Thyroid gland (tissue), 4 donors: ENCODE measurements around the gene SLCO2B1. TPM values are rescaled to one million over a fixed set of nuclear protein-coding genes. Genes with fewer than 3 reads are reported as not detected.

Experiments used
- DNase-seq, 2 donors: peaks; one replicate each; pipeline ENCODE4 v3.0.0-alpha.2; 2019
- H3K27ac ChIP-seq, 3 donors: fragments of 200-600 bp; sonication (generic); 1 replicate in 2 of 3; 2 replicates in 1 of 3; pipeline ENCODE4 v1.5.1; 2016 to 2019; ENCODE audit warnings: mild to moderate bottlenecking in 1 of 3, moderate library complexity in 1 of 3
- H3K27me3 ChIP-seq: fragments of 200-600 bp; sonication (generic); one replicate; pipeline ENCODE4 v1.5.1; 2019
- H3K36me3 ChIP-seq, 2 donors: fragments of 200-600 bp; sonication (generic); one replicate each; pipeline ENCODE4 v1.5.1; 2016 to 2019
- H3K4me1 ChIP-seq, 2 donors: fragments of 200-600 bp; sonication (generic); one replicate each; pipeline ENCODE4 v1.5.1; 2017 to 2019
- H3K4me3 ChIP-seq, 3 donors: fragments of 200-600 bp; sonication (generic); replicated peaks in 1 of 3; 1 replicate in 2 of 3; 2 replicates in 1 of 3; pipeline ENCODE4 v1.5.1; 2016; ENCODE audit warnings: mild to moderate bottlenecking in 1 of 3
- H3K9me3 ChIP-seq: fragments of 200-600 bp; sonication (generic); one replicate; pipeline ENCODE4 v1.5.1; 2017
- POLR2A ChIP-seq, 2 donors: fragments of 450-650 bp; IDR thresholded peaks; one replicate each; pipeline ENCODE4 v1.6.1; 2017; ENCODE audit warnings: antibody characterized with exemption in 2 of 2, mild to moderate bottlenecking in 2 of 2, moderate library complexity in 1 of 2
- WGBS, 2 donors: methylation state at CpG; one replicate each; pipeline ENCODE4 v1.1.5; 2017; 5-methylcytosine and 5-hydroxymethylcytosine counted together
- intact Hi-C: fragments of 100-400 bp; cut with DNase I; formaldehyde crosslinking; loops from one replicate; pipeline ENCODE4 v1.15.1; 2023
- total RNA-seq, 4 donors: library from RNA; depleted of rRNA; stranded (reverse); fragments of >200 nt; gene quantifications; one replicate each; pipeline ENCODE4 v1.2.3, GENCODE V29; 2016
- TF ChIP-seq, protein P1 (sequence below), 6 experiments: fragments of 200-600 bp in 3 of 6; fragments of 450-650 bp in 3 of 6; sonication (generic) in 3 of 6; IDR thresholded peaks; one replicate each; pipeline ENCODE4 v1.5.1; 2016 to 2019; ENCODE audit warnings: antibody characterized with exemption in 6 of 6, mild to moderate bottlenecking in 2 of 6, inconsistent platforms in 1 of 6, moderate library complexity in 1 of 6

The SLCO2B1 gene
- total RNA-seq, 4 donors from 2014 or later = 22.0 to 244 (median 56.9) TPM

DNA sequence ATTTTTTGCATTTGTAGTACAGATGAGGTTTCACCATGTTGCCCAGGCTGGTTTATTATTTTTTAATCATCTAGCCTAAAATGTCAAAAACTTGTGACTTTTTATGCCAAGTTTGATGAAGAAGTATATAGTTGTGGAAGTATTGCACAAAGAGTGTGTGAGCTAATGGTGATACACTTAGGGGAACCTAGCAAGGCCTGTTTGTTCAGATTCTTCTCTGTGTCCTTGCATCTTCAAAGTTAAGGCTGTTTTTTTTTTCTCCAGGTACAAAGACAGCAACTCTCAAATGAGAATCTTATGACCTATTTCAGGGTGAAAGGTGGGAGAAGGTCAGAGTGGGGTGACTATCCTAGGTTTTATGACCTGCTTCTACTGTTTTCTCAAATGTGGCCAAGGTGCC lies 7.3 kb downstream of the SLCO2B1 start:
- Histone ChIP-seq H3K9me3 (no peaks in the 10 kb centered on the region), H3K36me3 (no peaks in the 10 kb centered on the region), H3K4me1 (peaks cover 7 to 19% of the 10 kb centered on the region in 2 donors), H3K4me3 (no peak overlapping the region), H3K27me3 (no peaks in the 10 kb centered on the region), H3K27ac (no peak overlapping the region)
- intact Hi-C loops = no loop called here
- DNase-seq = no peak
- no peak for TF ChIP-seq POLR2A (IDR thresholded peaks at IDR 0.05)
- TF ChIP-seq, protein P1, sequence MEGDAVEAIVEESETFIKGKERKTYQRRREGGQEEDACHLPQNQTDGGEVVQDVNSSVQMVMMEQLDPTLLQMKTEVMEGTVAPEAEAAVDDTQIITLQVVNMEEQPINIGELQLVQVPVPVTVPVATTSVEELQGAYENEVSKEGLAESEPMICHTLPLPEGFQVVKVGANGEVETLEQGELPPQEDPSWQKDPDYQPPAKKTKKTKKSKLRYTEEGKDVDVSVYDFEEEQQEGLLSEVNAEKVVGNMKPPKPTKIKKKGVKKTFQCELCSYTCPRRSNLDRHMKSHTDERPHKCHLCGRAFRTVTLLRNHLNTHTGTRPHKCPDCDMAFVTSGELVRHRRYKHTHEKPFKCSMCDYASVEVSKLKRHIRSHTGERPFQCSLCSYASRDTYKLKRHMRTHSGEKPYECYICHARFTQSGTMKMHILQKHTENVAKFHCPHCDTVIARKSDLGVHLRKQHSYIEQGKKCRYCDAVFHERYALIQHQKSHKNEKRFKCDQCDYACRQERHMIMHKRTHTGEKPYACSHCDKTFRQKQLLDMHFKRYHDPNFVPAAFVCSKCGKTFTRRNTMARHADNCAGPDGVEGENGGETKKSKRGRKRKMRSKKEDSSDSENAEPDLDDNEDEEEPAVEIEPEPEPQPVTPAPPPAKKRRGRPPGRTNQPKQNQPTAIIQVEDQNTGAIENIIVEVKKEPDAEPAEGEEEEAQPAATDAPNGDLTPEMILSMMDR (IDR thresholded peaks at IDR 0.05) = no peak

DNA sequence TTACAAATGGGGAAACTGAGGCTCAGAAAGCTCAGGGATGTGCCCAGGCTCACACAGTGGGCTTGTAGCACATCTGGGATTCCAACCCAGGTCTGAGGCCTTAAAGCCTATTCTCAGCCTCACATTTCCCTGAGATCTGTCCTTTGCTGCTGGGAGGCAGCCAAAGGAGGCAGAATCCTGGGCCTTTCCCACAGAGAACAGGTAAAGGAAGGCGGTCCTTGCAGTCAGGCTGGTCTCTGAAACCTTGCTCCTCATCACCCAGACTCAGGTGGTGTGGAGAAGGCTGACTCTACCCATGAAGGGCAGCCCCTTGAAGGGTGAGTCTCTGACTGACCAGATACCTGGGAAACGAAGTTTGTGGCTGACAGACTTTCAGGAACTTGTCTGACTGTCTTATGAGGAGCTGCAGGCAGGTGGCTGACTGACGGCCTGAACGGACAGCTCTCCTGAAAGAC lies 7.8 kb downstream of the SLCO2B1 start:
- TF ChIP-seq, protein P1 (IDR thresholded peaks at IDR 0.05) = no peak
- TF ChIP-seq POLR2A (IDR thresholded peaks at IDR 0.05) = no peak
- no peaks in the 10 kb centered on the region for H3K9me3 ChIP-seq
- no peaks in the 10 kb centered on the region for H3K27me3 ChIP-seq
- no peaks in the 10 kb centered on the region for H3K36me3 ChIP-seq
- no peak for DNase-seq
- WGBS, 2 donors = 70 to 88% methylated on average over 2 to 4 of the region's 4 CpGs
- intact Hi-C loops = no loop called here
- H3K4me3 ChIP-seq = no peak overlapping the region
- no peak overlapping the region for H3K27ac ChIP-seq
- peaks cover 7 to 19% of the 10 kb centered on the region in 2 donors for H3K4me1 ChIP-seq

DNA sequence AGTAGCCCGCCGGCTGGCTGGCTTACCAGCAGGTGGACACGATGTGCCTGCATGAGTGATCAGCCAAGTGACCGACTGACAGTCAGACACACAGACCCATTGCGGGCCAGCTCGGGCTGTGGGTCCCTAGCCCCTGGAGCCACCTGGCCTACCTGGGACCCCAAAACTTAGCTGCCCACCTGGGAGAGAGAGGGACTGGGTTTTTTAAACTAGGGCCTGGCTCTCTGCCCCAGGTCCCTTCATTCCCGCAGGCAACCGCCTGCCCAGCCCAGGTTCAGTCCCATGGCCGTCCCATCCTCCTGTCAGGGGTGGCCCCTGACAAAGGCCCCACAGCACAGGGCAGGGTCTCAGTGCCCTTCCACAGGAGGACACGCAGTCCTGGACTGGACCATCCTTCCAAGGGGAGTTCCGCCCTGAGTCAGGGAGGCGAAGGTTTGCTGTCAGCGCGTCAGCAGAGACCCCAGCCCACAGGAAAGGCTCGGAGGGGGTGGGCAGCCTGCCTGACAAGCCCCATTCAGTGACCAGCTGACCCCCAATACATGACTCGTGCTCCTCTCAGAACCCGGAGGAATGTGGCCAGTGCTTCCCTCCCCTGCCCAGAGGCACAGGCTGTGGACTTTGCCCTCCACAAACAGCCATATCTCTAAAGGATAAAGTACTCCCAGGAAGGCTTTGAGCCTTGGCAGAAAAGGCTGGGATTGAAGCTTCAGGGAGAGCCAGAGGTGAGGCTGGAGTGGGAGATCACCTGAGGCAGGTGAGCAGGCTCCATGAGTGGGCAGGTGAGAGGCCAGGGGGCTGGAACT lies 8.4 kb downstream of the SLCO2B1 start:
- DNase-seq = no peak
- H3K27ac ChIP-seq = peak overlapping the region in 2 of 3 donors; percentile 49 to 58
- WGBS, 2 donors = 75 to 84% methylated on average over 11 to 13 of the region's 17 CpGs
- peaks cover 7 to 19% of the 10 kb centered on the region in 2 donors for H3K4me1 ChIP-seq
- intact Hi-C loops = no loop called here
- TF ChIP-seq POLR2A (IDR thresholded peaks at IDR 0.05) = no peak
- TF ChIP-seq, protein P1 (IDR thresholded peaks at IDR 0.05) = no peak
- H3K9me3 ChIP-seq = no peaks in the 10 kb centered on the region
- no peaks in the 10 kb centered on the region for H3K36me3 ChIP-seq
- H3K27me3 ChIP-seq = no peaks in the 10 kb centered on the region
- H3K4me3 ChIP-seq = no peak overlapping the region

DNA sequence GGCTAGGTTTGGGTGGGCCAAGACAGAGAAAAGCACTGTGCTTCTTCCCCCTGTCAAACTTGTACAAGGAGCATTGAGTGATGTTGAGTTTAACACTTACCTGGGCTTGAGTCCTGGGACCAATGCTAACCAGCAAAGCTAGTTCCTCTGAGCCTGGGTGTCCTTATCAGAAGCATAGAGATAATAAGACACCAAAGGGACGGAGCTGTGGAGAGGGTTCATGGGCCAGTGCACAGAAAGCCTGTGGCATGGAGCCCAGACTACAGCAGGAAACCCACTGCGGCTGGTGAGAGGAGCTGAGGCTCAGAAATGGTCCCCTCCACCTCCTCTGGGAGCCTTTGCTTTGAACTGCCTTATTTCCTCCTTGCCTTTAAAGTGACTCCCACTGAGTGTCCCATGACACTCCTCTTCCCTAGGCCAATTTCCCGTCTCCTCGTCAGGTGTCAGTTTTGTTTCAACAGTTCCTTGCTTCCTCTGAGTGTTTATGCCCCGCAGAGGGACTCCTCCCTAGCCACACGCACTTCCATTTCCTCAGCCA lies 9.4 kb downstream of the SLCO2B1 start:
- Histone ChIP-seq H3K9me3 (no peaks in the 10 kb centered on the region), H3K4me1 (peaks cover 7 to 19% of the 10 kb centered on the region in 2 donors), H3K4me3 (no peak overlapping the region), H3K27ac (peak overlapping the region in 2 of 3 donors; percentile 49 to 58), H3K36me3 (no peaks in the 10 kb centered on the region), H3K27me3 (no peaks in the 10 kb centered on the region)
- WGBS, 2 donors = 26 to 28% methylated on average over 6 of the region's 6 CpGs
- peak; percentile 61 to 69 for DNase-seq
- TF ChIP-seq, protein P1 (IDR thresholded peaks at IDR 0.05) = no peak
- no peak for TF ChIP-seq POLR2A (IDR thresholded peaks at IDR 0.05)
- intact Hi-C loops = no loop called here

DNA sequence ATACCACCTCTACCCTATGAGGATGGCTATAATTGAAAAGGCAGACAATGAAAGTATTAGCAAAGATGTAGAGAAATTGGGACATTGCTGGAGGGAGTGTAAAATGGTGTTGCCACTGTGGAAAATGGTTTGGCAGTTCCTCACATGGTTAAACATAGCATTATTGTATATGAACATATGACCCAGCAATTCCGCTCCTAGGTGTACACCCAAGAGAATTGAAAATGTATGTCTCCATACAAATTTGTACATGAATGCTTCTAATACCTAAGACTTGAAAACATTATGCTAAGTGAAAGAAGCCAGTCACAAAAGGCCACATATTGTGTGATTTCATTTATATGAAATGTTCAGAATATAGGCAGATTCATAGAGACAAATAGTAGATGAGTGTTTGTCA lies 10.0 kb downstream of the SLCO2B1 start:
- Histone ChIP-seq H3K27ac (no peak overlapping the region), H3K27me3 (no peaks in the 10 kb centered on the region), H3K4me3 (no peak overlapping the region), H3K9me3 (no peaks in the 10 kb centered on the region), H3K4me1 (peaks cover 7 to 19% of the 10 kb centered on the region in 2 donors), H3K36me3 (no peaks in the 10 kb centered on the region)
- no peak for DNase-seq
- 89 to 98% methylated on average over 1 of the region's 1 CpG for WGBS, 2 donors
- intact Hi-C loops = no loop called here
- TF ChIP-seq, protein P1 (IDR thresholded peaks at IDR 0.05) = no peak
- no peak for TF ChIP-seq POLR2A (IDR thresholded peaks at IDR 0.05)
